ENCODE data around the gene ATG13. TPM values are rescaled to one million over a fixed set of nuclear protein-coding genes. Genes with fewer than 3 reads are reported as not detected.

Gene ATG13
- total and polyA plus RNA-seq, 4 donors = 36.3 to 49.9 (median 41.2) TPM

DNA sequence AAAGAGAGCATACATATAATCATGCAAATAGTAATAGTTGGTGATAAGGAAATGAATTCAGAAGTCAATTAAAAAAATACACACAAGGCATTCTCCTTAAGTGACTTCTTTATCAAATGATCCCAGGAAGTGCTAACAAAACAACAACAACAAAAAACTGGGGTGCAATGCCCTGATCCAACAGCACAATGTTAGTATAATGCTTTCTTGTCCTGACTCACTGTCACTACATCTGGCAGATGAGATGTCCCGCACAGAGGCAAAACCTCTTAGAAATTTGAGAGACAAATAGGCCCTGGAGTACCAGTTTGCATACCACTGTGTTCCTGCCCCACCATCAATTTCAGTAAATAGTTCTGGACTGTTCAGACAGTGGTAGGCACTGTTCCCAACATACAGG is 12.6 kb upstream of the ATG13 start:
- no peak overlapping the region for H3K4me3 ChIP-seq (ENCODE audit: low read depth in 1 of 3, low read length in 3 of 3)
- TF ChIP-seq ZBTB33 (IDR thresholded peaks at IDR 0.05) = no peak
- TF ChIP-seq EGR1 (IDR thresholded peaks at IDR 0.05; ENCODE audit: low read depth in 2 of 2) = no peak
- TF ChIP-seq FOXA2 (IDR thresholded peaks at IDR 0.05) = no peak
- no peak for TF ChIP-seq TAF1 (conservative IDR thresholded peaks at IDR 0.05)
- no peak for TF ChIP-seq HNF4G (IDR thresholded peaks at IDR 0.05)
- no peak for TF ChIP-seq SP1 (IDR thresholded peaks at IDR 0.05)
- TF ChIP-seq FOXA1 (IDR thresholded peaks at IDR 0.05) = no peak
- TF ChIP-seq YY1 (IDR thresholded peaks at IDR 0.05) = no peak
- H3K27me3 ChIP-seq (ENCODE audit: control insufficient read depth in 4 of 4, insufficient read depth in 4 of 4, low read length in 3 of 4) = no peaks in the 10 kb centered on the region
- H3K9ac ChIP-seq (ENCODE audit: low read depth in 1 of 2, low read length in 2 of 2) = no peak overlapping the region
- DNase-seq (ENCODE audit: low spot score) = no peak
- H3K4me1 ChIP-seq (ENCODE audit: control insufficient read depth in 4 of 4, insufficient read depth in 4 of 4, low read length in 3 of 4) = no peaks in the 10 kb centered on the region
- H3K36me3 ChIP-seq (ENCODE audit: control insufficient read depth in 4 of 4, insufficient read depth in 3 of 4, low read depth in 1 of 4, low read length in 3 of 4) = peaks cover 0 to 4% (median 0%) of the 10 kb centered on the region in 4 donors
- 92% methylated on average over 1 of the region's 1 CpG for WGBS
- no peaks in the 10 kb centered on the region for H3K9me3 ChIP-seq (ENCODE audit: control insufficient read depth in 4 of 4, low read length in 3 of 4)
- H3K27ac ChIP-seq (ENCODE audit: low read depth in 1 of 2, low read length in 2 of 2) = no peak overlapping the region

- Histone ChIP-seq H3K27ac (ENCODE audit: low read depth in 1 of 2, low read length in 2 of 2) (no peak overlapping the region), H3K4me3 (ENCODE audit: low read depth in 1 of 3, low read length in 3 of 3) (no peak overlapping the region), H3K4me1 (ENCODE audit: control insufficient read depth in 4 of 4, insufficient read depth in 4 of 4, low read length in 3 of 4) (peaks cover 0 to 2% (median 0%) of the 10 kb centered on the region in 4 donors), H3K27me3 (ENCODE audit: control insufficient read depth in 4 of 4, insufficient read depth in 4 of 4, low read length in 3 of 4) (no peaks in the 10 kb centered on the region), H3K9ac (ENCODE audit: low read depth in 1 of 2, low read length in 2 of 2) (no peak overlapping the region), H3K9me3 (ENCODE audit: control insufficient read depth in 4 of 4, low read length in 3 of 4) (no peaks in the 10 kb centered on the region), H3K36me3 (ENCODE audit: control insufficient read depth in 4 of 4, insufficient read depth in 3 of 4, low read depth in 1 of 4, low read length in 3 of 4) (peaks cover 0 to 4% (median 0%) of the 10 kb centered on the region in 4 donors)
- TF ChIP-seq RAD21 (IDR thresholded peaks at IDR 0.05) (no peak), SP1 (IDR thresholded peaks at IDR 0.05) (no peak), FOXA1 (IDR thresholded peaks at IDR 0.05) (no peak), EGR1 (IDR thresholded peaks at IDR 0.05; ENCODE audit: low read depth in 2 of 2) (no peak), GABPA (IDR thresholded peaks at IDR 0.05 in 1 of 2, conservative IDR thresholded peaks at IDR 0.05 in 1 of 2) (no peak), TAF1 (conservative IDR thresholded peaks at IDR 0.05) (no peak)
- TF ChIP-seq, protein P1, sequence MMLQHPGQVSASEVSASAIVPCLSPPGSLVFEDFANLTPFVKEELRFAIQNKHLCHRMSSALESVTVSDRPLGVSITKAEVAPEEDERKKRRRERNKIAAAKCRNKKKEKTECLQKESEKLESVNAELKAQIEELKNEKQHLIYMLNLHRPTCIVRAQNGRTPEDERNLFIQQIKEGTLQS (IDR thresholded peaks at IDR 0.05) = no peak
- no peak for DNase-seq (ENCODE audit: low spot score)
- 96% methylated on average over 1 of the region's 1 CpG for WGBS
Observed at GRCh38 chr11:46607516-46607915, 9.8 kb upstream of the ATG13 start.

- no peaks in the 10 kb centered on the region for H3K9me3 ChIP-seq (ENCODE audit: control insufficient read depth in 4 of 4, low read length in 3 of 4)
- no peaks in the 10 kb centered on the region for H3K36me3 ChIP-seq (ENCODE audit: control insufficient read depth in 4 of 4, insufficient read depth in 3 of 4, low read depth in 1 of 4, low read length in 3 of 4)
- H3K4me3 ChIP-seq (ENCODE audit: low read depth in 1 of 3, low read length in 3 of 3) = no peak overlapping the region
- 95% methylated on average over 6 of the region's 6 CpGs for WGBS
- TF ChIP-seq RAD21 (IDR thresholded peaks at IDR 0.05) (no peak), HNF4G (IDR thresholded peaks at IDR 0.05) (no peak), YY1 (IDR thresholded peaks at IDR 0.05) (no peak), TAF1 (conservative IDR thresholded peaks at IDR 0.05) (no peak), FOXA1 (IDR thresholded peaks at IDR 0.05) (no peak), NR2F2 (IDR thresholded peaks at IDR 0.05) (no peak), GABPA (IDR thresholded peaks at IDR 0.05 in 1 of 2, conservative IDR thresholded peaks at IDR 0.05 in 1 of 2) (no peak), REST (IDR thresholded peaks at IDR 0.05) (no peak), FOXA2 (IDR thresholded peaks at IDR 0.05) (no peak), ZBTB33 (IDR thresholded peaks at IDR 0.05) (no peak), HNF4A (conservative IDR thresholded peaks at IDR 0.05) (no peak), EGR1 (IDR thresholded peaks at IDR 0.05; ENCODE audit: low read depth in 2 of 2) (no peak), SP1 (IDR thresholded peaks at IDR 0.05) (no peak)
- TF ChIP-seq, protein P2, sequence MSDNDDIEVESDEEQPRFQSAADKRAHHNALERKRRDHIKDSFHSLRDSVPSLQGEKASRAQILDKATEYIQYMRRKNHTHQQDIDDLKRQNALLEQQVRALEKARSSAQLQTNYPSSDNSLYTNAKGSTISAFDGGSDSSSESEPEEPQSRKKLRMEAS (IDR thresholded peaks at IDR 0.05) = no peak
- TF ChIP-seq, protein P1 (IDR thresholded peaks at IDR 0.05) = no peak
- H3K4me1 ChIP-seq (ENCODE audit: control insufficient read depth in 4 of 4, insufficient read depth in 4 of 4, low read length in 3 of 4) = peaks cover 0 to 2% (median 0%) of the 10 kb centered on the region in 4 donors
- no peak overlapping the region for H3K27ac ChIP-seq (ENCODE audit: low read depth in 1 of 2, low read length in 2 of 2)
- DNase-seq (ENCODE audit: low spot score) = no peak
- no peaks in the 10 kb centered on the region for H3K27me3 ChIP-seq (ENCODE audit: control insufficient read depth in 4 of 4, insufficient read depth in 4 of 4, low read length in 3 of 4)
- no peak overlapping the region for H3K9ac ChIP-seq (ENCODE audit: low read depth in 1 of 2, low read length in 2 of 2)
Observed at GRCh38 chr11:46609386-46609785, 8.0 kb upstream of the ATG13 start.

Measured in liver (tissue), 9 donors.